DND-41 (cell line): ENCODE results near the gene DUOXA2.

ENCODE experiments used
- EZH2 ChIP-seq: IDR thresholded peaks from 3 replicates; pipeline ENCODE4 v1.6.1; 2012; ENCODE audit warnings: borderline replicate concordance, low read depth, mild to moderate bottlenecking, moderate library complexity, low read length, inconsistent platforms; ENCODE audit not compliant: severe bottlenecking
- TF ChIP-seq, protein P1 (sequence below): IDR thresholded peaks from 2 replicates; pipeline ENCODE4 v1.5.1; 2012; ENCODE audit warnings: borderline replicate concordance, low read length, moderate library complexity, mild to moderate bottlenecking; ENCODE audit not compliant: poor library complexity, severe bottlenecking; ENCODE audit errors: extremely low read depth

DNA sequence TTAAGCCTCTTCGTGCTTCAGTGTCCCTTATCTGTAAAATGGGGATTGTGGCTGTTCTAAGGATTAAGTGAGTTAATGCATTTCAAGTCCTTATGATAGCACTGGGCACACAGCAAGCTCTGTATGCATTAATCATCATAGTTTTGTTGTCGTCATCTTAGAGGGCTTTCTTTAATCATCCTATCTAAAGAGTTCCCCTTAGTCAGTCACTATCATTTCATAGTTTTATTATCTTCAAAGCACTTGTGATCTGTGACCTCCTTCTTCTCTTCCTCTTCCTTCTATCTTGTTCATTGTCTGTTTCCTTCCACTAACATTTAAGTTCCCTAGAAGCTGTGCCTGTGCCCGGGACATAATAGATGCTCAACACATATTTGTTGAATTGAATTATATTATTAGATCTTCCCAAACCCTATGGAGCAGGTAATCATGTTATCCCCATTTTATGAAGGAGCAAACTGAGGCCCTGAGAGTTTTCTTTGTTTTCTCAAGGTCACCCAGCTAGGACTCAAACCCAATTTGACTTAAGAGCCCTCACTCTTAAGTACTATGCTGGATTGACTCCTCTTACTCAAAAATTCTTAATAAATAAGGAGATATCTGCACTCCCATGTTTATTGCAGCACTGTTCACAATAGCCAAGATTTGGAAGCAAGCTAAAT is 24.3 kb upstream of the DUOXA2 start:
- TF ChIP-seq, protein P1, sequence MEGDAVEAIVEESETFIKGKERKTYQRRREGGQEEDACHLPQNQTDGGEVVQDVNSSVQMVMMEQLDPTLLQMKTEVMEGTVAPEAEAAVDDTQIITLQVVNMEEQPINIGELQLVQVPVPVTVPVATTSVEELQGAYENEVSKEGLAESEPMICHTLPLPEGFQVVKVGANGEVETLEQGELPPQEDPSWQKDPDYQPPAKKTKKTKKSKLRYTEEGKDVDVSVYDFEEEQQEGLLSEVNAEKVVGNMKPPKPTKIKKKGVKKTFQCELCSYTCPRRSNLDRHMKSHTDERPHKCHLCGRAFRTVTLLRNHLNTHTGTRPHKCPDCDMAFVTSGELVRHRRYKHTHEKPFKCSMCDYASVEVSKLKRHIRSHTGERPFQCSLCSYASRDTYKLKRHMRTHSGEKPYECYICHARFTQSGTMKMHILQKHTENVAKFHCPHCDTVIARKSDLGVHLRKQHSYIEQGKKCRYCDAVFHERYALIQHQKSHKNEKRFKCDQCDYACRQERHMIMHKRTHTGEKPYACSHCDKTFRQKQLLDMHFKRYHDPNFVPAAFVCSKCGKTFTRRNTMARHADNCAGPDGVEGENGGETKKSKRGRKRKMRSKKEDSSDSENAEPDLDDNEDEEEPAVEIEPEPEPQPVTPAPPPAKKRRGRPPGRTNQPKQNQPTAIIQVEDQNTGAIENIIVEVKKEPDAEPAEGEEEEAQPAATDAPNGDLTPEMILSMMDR: no peak
- TF ChIP-seq EZH2: no peak
